Measurements from ENCODE around the gene C2orf68.
"Not testable (repeated sequence)": the region's sequence is repeated elsewhere in the genome, so short reads cannot be mapped to it uniquely, and the experiment has no call there.

Gene C2orf68

GRCh38 chr2:85598594-85599340 lies 13.1 kb downstream of the C2orf68 start:
- DNase-seq, result no peak

DNA sequence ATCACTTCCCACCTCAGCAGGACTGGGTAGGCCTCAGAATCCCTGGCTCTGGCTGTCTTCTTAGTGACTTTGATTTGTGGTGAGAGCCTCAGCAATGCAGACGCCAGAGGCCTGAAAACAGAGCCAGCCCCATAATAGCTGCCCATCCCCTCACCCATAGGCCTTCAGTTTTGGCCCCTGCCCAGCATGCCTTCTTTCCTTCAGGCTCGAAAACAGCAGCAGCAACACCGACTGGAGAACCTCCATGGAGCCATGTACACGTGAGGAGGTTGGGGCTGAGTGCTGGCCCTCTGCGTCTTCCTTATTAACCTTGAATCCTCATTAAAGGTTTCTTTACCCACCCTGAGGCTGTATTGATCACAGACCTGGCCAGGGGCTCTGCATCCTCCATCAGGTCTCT lies 14.6 kb downstream of the C2orf68 start:
- no peak for DNase-seq

- no peak for DNase-seq
Measured at GRCh38 chr2:85596486-85597143, 15.3 kb downstream of the C2orf68 start.

- DNase-seq, result no peak
Measured at GRCh38 chr2:85596026-85596333, 15.9 kb downstream of the C2orf68 start.

- DNase-seq, result peak; percentile 98
Measured at GRCh38 chr2:85595301-85596025, 16.4 kb downstream of the C2orf68 start, which contains the start of gene RNF181. TSS of gene RNF181 (plus strand) at chr2:85595745. CDS start at chr2:85595764, 19 bp downstream.

GRCh38 chr2:85594715-85595300 lies 17.1 kb downstream of the C2orf68 start:
- DNase-seq, result no peak

- DNase-seq, result no peak
Measured at GRCh38 chr2:85593023-85593422, 18.8 kb downstream of the C2orf68 start.

GRCh38 chr2:85592299-85592698 lies 19.6 kb downstream of the C2orf68 start:
- DNase-seq, result not testable (repeated sequence)

DNA sequence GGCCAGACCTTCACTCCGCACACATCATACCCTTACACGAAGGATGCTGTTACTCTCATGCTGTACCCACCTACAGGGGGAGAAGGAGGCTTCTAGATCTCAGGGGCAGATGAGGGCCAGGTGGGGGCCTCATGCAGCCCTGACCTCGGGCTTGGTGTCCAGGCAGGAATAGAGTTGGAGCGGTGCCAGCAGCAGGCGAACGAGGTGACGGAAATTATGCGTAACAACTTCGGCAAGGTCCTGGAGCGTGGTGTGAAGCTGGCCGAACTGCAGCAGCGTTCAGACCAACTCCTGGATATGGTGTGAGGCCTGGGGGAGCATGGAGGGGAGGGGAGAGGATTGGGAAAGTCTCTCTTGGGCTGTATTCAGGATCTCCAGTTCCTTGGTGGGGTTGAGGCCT lies 20.3 kb downstream of the C2orf68 start:
- no peak for DNase-seq

DNA sequence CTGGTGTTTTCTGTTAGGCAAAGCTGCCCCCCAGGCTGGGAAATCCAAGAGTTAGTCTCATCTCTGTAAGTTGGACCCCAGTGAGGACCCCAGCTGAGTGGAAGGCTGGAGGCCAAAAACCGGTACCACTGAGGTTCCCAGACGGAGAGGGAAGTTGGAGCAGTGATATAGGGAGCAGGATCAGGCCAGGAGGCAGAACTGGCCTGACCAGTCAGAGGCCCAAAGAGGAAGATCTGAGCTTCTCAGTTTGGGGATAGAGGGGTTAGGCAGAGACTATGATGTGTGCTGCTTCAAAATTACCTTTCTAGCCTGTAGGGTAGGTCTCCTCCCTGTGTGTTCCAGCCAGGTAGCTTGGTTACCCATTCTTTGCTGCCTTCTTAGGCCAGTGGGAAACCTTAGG lies 20.9 kb downstream of the C2orf68 start:
- DNase-seq, result no peak

DNA sequence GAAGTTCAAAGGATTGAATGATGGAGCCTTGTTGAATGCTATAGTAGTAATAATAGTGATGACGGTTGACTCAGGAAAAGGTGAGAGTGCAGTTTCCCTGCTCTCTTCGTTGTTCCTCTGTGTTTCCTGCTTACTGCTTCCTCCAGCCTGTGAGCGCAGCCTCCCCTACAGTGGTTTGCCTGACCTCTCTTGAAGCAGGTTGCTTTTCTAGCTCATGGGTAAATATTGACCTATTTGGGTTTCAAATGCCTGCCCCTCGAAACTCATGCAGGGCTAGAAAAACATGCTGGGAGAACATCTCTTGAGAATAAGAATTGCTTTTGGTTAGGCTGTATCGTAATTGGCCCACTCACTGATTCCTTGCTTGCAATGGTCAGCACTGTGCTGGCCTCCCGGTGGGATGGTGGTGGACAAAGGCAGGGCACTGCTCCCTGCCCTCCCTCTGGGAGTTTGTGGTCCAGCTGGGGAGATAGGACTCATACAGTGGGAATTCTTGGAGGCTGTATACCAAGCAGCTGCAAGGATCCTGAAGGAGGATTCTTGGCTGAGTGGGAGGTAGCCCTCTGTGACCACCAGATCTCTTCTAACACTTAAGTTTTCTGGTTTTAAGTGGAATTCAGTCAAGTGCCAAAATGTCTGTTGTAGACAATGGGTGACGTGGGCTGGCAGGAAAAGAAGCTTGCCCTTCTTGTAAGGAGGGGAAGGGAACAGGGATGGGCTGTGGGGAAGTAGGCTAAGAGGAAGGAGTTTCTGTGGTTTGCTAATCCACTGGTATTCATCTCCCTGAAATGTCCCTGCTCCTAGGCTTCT lies 21.7 kb downstream of the C2orf68 start:
- DNase-seq, result peak; percentile 91

GRCh38 chr2:85589181-85589580 lies 22.7 kb downstream of the C2orf68 start:
- no peak for DNase-seq

DNA sequence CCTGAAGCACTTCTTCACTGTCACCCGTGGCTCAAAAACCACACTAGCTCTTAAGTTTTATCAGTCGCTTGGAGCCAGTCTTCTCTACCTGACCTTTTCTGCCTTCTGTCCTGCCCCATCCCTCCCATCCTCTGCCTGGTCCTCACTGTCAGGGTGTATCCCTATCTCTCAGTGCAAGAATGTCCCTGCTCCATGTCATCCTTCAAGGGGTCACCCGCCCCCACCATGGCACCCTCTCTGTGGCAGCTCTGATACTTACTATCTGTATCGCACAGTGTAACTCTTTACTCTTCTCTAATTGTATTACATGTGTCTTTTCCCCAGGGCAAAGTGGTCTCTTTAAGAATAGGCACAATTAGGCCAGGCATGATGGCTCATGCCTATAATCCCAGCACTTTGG lies 23.2 kb downstream of the C2orf68 start:
- DNase-seq, result no peak

DNA sequence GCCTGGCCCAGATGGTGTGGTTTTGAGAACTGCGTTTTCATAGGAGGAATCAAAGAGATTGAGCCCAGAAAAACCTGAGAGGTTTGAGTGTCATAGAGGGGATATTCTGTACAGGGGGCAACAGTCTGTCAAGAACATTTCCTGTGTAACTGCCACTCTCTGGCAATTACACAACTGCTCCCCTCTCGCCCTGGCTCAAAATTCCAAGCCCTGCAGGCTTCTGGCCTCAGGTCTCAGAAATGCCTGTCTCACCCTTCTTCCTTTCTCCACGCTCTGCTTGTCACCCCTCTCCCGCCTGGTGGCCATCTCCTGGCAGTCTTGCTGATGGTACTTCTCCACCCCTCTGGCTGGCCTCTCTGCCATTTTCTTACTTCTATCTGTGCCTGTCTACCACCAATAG lies 23.6 kb downstream of the C2orf68 start:
- no peak for DNase-seq

GRCh38 chr2:85585781-85586105 lies 26.1 kb downstream of the C2orf68 start:
- peak; percentile 88 for DNase-seq

DNA sequence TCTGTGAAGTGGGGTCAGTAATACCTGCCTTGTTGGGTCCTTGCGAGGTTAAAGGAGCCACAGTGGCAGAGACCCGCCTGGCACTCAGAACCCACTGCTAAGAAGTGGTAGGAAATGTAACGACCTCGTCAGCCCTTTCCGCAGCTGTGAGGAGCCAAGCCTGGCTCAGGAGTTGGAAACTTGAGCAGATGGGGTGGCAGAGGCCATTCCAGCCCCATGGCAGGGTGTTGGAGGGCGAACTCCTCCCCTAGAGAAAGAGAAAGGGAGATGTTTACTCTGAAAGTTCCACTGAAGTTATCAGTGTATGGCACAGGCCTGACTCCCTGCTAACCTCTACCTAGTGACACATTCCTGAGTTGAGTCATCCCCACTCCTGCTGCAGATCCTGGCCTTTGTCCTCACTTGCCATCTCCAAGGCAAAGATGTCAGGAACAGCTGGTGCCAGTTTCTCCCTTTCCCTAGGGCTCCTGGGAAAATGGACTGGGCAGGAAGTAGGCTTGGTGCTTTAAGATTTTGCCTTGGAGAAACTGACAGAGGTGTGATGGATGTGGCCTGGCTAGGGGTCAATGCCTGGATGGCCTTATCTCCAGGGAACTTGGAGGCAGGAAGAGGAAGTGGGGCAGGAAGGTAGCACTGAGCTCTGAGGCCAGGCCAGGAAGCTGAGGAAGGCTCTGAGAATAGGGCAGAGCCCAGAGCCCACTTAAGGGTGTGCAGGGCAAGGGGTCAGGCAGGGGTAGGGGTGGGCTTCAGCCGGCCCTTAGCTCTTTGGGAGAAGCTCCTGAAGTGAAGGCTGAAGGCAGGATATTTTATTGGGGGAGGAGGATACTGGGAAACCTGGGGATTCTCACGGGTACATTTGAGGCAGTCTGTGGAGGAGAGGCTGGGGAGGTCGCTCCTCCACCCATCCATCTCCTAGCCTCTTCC lies 26.7 kb downstream of the C2orf68 start:
- peak; percentile 69 for DNase-seq

- no peak for DNase-seq
Measured at GRCh38 chr2:85584354-85584856, 27.5 kb downstream of the C2orf68 start, which contains the start of gene VAMP5. TSS of gene VAMP5 (plus strand) at chr2:85584431. CDS start at chr2:85584491, 60 bp downstream.

GRCh38 chr2:85583667-85584353 lies 28.1 kb downstream of the C2orf68 start:
- DNase-seq, result no peak

DNA sequence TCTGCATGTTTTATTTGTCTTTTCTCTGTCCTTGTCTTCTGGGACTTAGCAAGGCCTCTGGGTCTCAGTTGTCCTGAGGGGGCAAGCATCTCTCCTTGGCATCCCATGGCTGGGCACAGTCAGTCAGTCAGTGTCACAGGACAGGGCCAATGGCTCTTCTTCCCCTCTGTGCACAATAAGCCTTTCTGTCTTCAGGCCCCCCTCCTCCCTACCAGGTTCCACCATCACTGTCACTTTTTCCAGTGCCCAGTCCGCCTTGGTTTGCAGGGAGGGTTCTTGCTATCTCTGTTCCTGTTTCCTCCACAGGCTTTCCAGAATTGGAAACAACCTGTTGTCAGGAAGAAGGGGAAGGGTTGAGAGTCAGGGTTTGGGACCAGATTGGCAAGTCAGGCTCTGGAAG lies 29.4 kb downstream of the C2orf68 start:
- DNase-seq, result no peak

GRCh38 chr2:85580206-85580605 lies 31.7 kb downstream of the C2orf68 start:
- no peak for DNase-seq

Data from fibroblast of skin of scalp (primary cell).